ENCODE results near the gene TEX261. TPM values are rescaled to one million over a fixed set of nuclear protein-coding genes. Genes with fewer than 3 reads are reported as not detected.
A peak's percentile ranks its signal among the peaks of the same experiment; 100 is the strongest.

The TEX261 gene
- total RNA-seq (2014; rRNA removed) (51.8 and 54.2 TPM in 2 replicates), Bru-seq, nascent RNA (percentile 83 among the genes with signal in this experiment), BruChase-seq, experiment 1, labeled RNA remaining after a 6-hour chase (percentile 94 among the genes with signal in this experiment), BruChase-seq, experiment 2, labeled RNA remaining after a 2-hour chase (percentile 89 among the genes with signal in this experiment)
- long read RNA-seq, transcript TEX261-201 (6 exons, 3,441 nt): major isoform, 42 of 102 reads
- long read RNA-seq, transcript TEX261-202 (5 exons, 758 nt): minor isoform, 15 of 102 reads
- long read RNA-seq, partial matches to known transcripts: 2 of 102 reads
- long read RNA-seq, other reads (novel, unspliced or antisense): 39 of 102 reads

DNA sequence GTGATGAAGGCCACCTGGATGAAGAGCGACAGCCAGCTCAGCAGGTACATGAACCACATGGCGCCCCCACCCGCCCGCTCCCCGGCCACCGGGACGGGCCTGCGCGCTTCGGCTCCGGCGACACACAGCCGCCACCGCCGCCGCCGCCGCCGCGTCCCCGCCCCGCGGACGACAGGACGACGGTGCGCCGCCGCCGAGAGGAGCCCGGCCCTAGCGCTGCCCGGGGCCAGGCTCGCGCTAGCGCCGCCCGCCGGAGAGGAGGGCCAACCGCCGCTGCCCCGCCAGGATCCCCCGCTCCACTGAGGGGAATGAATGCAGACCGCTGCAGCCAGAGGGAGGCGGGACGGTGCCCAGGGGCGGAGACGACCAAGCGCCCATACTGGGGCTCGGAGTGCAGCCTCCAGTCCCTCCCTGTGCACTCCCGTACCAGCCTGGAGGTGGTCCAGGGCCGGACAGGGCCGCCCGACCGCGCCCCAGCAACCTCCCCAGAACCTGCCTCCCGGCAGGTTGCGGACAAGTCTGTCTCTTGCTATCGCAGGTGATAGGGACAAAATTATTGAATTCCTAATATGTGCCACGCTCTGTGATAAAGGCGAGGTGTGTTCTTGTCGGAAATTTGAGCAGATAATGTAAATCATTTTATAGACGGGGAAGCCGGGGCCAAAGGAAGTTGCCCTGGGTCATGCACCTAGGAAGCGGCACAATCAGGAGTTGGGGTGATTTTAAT lies at the start of gene TEX261:
Gene TEX261 (minus strand): TSS at position 175 of the 727 bp plus-strand sequence. CDS start 116 bp downstream, at position 59.
- DNase-seq (peak; percentile 92), ATAC-seq (peak; percentile 92)
- ChIA-PET CTCF (no interaction called here), POLR2A (ENCODE audit: unreplicated experiment) (no interaction called here)
- no TSS peak for BruUV-seq (replicated peaks)
- no peaks in the 10 kb centered on the region for H3K27me3 ChIP-seq (ENCODE audit: low read length)
- peak within 1 kb of the TSS; percentile 95 for H2AFZ ChIP-seq (ENCODE audit: low read length)
- peak within 1 kb of the TSS; percentile 83 for H3K4me3 ChIP-seq (ENCODE audit: low read length)
- H3K27ac ChIP-seq (ENCODE audit: low read length): no peak within 1 kb of the TSS
- no peaks in the 10 kb centered on the region for H3F3A ChIP-seq (ENCODE audit: low read length, unreplicated experiment)
- TF ChIP-seq EZH2 (IDR thresholded peaks at IDR 0.05; ENCODE audit: low read length, unreplicated experiment) (no peak), CTCF (conservative IDR thresholded peaks at IDR 0.05; ENCODE audit: low read depth, low read length) (peak; percentile 49), EZH2phosphoT487 (IDR thresholded peaks at IDR 0.05; ENCODE audit: borderline replicate concordance, low read length) (no peak)
- peak within 1 kb of the TSS; percentile 94 for H3K4me2 ChIP-seq (ENCODE audit: low read length)
- peaks cover 11% of the 10 kb centered on the region for H3K4me1 ChIP-seq (ENCODE audit: insufficient read depth, low read length)
- peaks cover 14% of the 10 kb centered on the region; the same call in 1 of the 2 replicates for H4K20me1 ChIP-seq (ENCODE audit: low read length)
- no peaks in the 10 kb centered on the region for H3K9me3 ChIP-seq (ENCODE audit: low read length)
- H3K9ac ChIP-seq (ENCODE audit: low read length): peak within 1 kb of the TSS; percentile 92
- H3K36me3 ChIP-seq (ENCODE audit: low read depth, low read length): peaks cover 3% of the 10 kb centered on the region; the same call in 1 of the 2 replicates
- intact Hi-C loops (cut with micrococcal nuclease): no loop called here
- no peaks in the 10 kb centered on the region for H3K9me2 ChIP-seq (replicated peaks; ENCODE audit: low read length)
- peaks cover 30% of the 10 kb centered on the region for H3K79me2 ChIP-seq (ENCODE audit: low read length)

DNA sequence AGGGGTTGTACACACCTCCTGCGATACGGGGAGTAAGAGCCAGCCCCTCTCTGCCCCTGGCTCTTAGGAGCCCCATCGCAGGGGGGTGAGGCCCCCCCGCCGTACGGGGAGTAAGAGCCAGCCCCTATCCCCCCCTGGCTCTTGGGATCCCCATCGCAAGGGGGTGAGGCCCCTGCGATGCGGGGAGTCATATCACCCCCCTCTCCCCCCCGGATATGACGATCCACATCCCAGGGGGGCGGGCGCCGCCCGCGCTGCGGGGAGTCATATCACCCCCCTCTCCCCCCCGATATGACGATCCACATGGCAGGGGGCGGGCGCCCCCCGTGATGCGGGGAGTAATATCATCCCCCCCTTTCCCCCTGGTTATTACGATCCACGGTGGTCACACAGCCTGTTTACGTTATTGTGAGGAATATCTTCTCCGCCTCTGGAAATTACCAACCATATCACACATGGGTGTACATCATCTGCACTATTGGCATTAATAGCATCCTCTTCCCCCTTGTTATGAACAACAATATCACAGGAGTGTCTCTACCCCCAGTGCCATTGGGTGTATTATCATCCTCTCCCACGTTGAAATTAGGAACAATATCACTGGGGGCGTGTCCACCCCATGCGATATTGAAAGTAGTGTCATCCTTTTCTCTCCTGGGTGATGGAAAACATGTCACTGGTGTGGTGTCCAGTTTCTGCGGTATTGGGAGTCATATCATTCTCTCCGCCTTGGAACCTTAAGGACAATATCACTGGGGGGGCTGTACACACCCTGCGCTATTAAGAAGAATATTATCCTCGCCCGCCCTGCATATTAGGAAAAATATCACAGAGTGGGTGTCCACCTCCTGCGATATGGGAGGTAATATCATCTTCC lies 49.1 kb upstream of the TEX261 start:
- H3K9me3 ChIP-seq (ENCODE audit: low read length): no peaks in the 10 kb centered on the region
- H3K9me2 ChIP-seq (replicated peaks; ENCODE audit: low read length): no peaks in the 10 kb centered on the region
- H3K4me3 ChIP-seq (ENCODE audit: low read length): no peak overlapping the region
- CTCF ChIA-PET: no interaction called here
- TF ChIP-seq EZH2 (IDR thresholded peaks at IDR 0.05; ENCODE audit: low read length, unreplicated experiment): no peak
- TF ChIP-seq CTCF (conservative IDR thresholded peaks at IDR 0.05; ENCODE audit: low read depth, low read length): no peak
- no peak for TF ChIP-seq EZH2phosphoT487 (IDR thresholded peaks at IDR 0.05; ENCODE audit: borderline replicate concordance, low read length)
- no peaks in the 10 kb centered on the region for H3K27me3 ChIP-seq (ENCODE audit: low read length)
- H2AFZ ChIP-seq (ENCODE audit: low read length): no peak overlapping the region
- peaks cover 13% of the 10 kb centered on the region for H3K4me1 ChIP-seq (ENCODE audit: insufficient read depth, low read length)
- POLR2A ChIA-PET (ENCODE audit: unreplicated experiment): no interaction called here
- intact Hi-C loops (cut with micrococcal nuclease): no loop called here
- no peaks in the 10 kb centered on the region for H3F3A ChIP-seq (ENCODE audit: low read length, unreplicated experiment)
- BruUV-seq (replicated peaks): no TSS peak
- no peak overlapping the region for H3K9ac ChIP-seq (ENCODE audit: low read length)
- H3K27ac ChIP-seq (ENCODE audit: low read length): no peak overlapping the region
- H3K36me3 ChIP-seq (ENCODE audit: low read depth, low read length): no peaks in the 10 kb centered on the region
- H3K79me2 ChIP-seq (ENCODE audit: low read length): no peaks in the 10 kb centered on the region
- DNase-seq: no peak
- no peak overlapping the region for H3K4me2 ChIP-seq (ENCODE audit: low read length)
- ATAC-seq: no peak
- no peaks in the 10 kb centered on the region for H4K20me1 ChIP-seq (ENCODE audit: low read length)
